Kidney epithelial cell (primary cell): ENCODE measurements around the gene FRMD7. TPM values are rescaled to one million over a fixed set of nuclear protein-coding genes. Genes with fewer than 3 reads are reported as not detected.

Experiments used
- DNase-seq: peaks from one replicate; pipeline ENCODE4 v3.0.0-alpha.2; 2010; ENCODE audit warnings: low read depth
- H3K27me3 ChIP-seq: 2 replicates; pipeline ENCODE4 v1.6.0; 2011; ENCODE audit warnings: low read length; ENCODE audit not compliant: control insufficient read depth, insufficient read depth
- H3K36me3 ChIP-seq: 2 replicates; pipeline ENCODE4 v1.5.1; 2011; ENCODE audit warnings: low read length; ENCODE audit not compliant: control insufficient read depth, insufficient read depth
- H3K4me3 ChIP-seq: 2 replicates; pipeline ENCODE4 v1.5.1; 2011; ENCODE audit warnings: low read depth, mild to moderate bottlenecking, control low read depth, low read length
- total RNA-seq: library from RNA; depleted of rRNA; stranded (reverse); fragments of >200 nt; gene quantifications from 2 replicates; pipeline ENCODE4 v1.2.3, GENCODE V29; 2015
- TF ChIP-seq, protein P1 (sequence below): IDR thresholded peaks from 2 replicates; pipeline ENCODE4 v1.5.1; 2011; ENCODE audit warnings: mild to moderate bottlenecking, moderate library complexity, low read length, control low read depth, inconsistent platforms; ENCODE audit not compliant: insufficient read depth, poor library complexity, severe bottlenecking

FRMD7 gene
- total RNA-seq, 1 donor from 2014 or later, result not detected

DNA sequence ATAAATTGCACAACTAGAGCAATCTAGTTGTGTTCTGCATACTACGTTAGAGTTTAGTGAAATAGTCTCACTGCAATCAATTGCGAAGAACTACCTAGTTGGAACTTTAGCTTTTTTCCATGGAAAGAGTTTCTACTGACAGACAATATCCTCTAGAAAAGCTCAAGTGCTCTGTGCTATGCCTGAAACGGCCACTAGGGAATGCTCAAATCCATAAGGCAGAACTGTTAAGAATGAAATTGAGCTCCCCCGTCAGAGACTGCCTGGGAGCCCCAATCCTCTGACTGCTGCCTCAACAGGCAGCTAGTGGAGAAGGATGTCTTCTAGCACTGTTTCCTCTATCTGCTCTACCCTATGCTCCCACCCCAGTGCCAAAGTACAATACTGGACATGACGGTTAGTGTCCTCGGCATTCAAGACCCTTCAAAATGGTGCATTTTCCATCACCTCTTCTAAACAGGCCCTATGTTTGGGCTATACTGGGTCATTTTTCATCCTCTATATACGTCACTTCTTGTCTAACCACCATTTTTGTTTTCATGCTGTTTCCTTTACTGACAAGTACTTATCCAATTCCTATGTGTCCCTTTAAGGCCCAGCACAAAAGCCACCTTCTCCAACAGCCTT lies 35.3 kb downstream of the FRMD7 start:
- DNase-seq, result no peak
- TF ChIP-seq, protein P1, sequence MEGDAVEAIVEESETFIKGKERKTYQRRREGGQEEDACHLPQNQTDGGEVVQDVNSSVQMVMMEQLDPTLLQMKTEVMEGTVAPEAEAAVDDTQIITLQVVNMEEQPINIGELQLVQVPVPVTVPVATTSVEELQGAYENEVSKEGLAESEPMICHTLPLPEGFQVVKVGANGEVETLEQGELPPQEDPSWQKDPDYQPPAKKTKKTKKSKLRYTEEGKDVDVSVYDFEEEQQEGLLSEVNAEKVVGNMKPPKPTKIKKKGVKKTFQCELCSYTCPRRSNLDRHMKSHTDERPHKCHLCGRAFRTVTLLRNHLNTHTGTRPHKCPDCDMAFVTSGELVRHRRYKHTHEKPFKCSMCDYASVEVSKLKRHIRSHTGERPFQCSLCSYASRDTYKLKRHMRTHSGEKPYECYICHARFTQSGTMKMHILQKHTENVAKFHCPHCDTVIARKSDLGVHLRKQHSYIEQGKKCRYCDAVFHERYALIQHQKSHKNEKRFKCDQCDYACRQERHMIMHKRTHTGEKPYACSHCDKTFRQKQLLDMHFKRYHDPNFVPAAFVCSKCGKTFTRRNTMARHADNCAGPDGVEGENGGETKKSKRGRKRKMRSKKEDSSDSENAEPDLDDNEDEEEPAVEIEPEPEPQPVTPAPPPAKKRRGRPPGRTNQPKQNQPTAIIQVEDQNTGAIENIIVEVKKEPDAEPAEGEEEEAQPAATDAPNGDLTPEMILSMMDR, result peak; percentile 70
- no peaks in the 10 kb centered on the region for H3K27me3 ChIP-seq

DNA sequence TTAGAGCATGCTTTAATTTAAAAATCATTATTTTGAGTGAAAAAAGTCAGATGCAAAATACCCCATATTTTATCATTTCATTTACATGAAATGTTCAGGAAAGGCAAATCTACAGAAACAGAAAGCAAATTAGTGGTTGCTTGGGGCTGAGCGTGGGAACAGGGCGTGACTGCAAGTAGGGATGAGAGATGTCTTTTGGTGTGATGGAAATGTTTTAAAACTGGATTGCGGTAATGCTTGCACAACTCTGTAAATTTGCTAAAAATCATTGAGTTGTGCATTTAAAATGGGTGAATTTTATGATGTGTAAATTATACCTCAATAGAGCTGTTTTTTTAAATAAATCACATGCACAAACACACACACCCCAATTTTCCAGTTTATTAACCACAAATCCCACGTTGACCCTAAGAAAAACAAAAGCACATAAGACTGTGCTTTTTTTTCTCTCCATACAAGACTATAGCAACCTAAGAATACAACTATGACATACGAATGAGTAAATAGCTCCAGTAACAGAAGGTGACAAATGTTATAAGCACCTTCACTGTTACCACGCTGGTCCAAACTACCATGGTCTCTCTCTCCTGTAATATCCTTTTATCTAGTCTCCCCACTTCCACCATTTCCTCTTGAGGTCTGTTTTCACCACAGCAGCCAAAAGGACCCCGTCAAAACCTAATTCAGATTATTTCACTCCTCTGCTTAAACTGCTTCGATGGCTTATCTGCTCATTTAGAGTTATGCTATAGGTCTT lies 37.2 kb downstream of the FRMD7 start:
- H3K27me3 ChIP-seq, result no peaks in the 10 kb centered on the region
- DNase-seq, result no peak
- no peak overlapping the region for H3K4me3 ChIP-seq
- TF ChIP-seq, protein P1, result no peak
- H3K36me3 ChIP-seq, result no peaks in the 10 kb centered on the region

More for the DNA sequence above, 35.3 kb downstream of the FRMD7 start:
- no peak overlapping the region for H3K4me3 ChIP-seq
- no peaks in the 10 kb centered on the region for H3K36me3 ChIP-seq

DNA sequence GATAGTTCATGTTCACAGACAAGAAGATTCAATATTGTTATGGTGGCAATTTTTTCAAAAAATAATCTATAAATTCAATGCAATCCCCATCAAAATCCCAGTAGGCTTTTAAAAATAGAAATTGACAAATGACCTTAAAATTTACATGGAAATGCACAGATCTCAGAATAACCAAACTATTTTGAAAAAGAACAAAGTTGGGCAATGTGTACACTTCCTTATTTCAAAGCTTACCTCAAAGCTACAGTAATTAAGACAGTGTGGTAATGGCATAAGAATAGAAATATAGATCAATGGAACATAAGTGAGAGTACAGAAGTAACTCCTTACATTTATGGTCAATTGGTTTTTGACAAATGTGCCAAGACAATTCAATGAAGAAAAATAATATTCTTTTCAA lies 39.0 kb downstream of the FRMD7 start:
- TF ChIP-seq, protein P1, result no peak
- no peak for DNase-seq

DNA sequence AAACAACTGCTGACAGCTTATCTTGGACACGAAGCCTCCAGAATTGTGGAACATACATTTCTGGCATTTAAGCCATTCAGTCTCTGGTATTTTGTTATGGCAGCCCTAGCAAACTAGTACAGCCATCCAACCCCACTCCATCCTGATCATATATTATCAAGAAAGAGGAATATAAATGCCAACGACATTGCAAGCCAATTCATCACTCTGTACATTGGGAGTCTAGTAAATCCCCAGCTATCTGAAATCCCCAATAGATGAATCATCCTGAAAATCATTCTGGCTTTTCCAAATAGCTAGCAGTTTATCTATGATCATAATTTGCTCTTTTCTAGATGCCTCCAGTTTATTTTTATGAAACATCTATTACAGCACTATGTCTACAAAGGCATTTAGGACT lies 41.1 kb downstream of the FRMD7 start:
- Histone ChIP-seq H3K4me3 (no peak overlapping the region), H3K36me3 (no peaks in the 10 kb centered on the region), H3K27me3 (peaks cover 2% of the 10 kb centered on the region)
- TF ChIP-seq, protein P1, result no peak
- DNase-seq, result no peak

More for the DNA sequence above, 39.0 kb downstream of the FRMD7 start:
- peaks cover 2% of the 10 kb centered on the region for H3K27me3 ChIP-seq
- H3K36me3 ChIP-seq, result no peaks in the 10 kb centered on the region
- H3K4me3 ChIP-seq, result no peak overlapping the region

DNA sequence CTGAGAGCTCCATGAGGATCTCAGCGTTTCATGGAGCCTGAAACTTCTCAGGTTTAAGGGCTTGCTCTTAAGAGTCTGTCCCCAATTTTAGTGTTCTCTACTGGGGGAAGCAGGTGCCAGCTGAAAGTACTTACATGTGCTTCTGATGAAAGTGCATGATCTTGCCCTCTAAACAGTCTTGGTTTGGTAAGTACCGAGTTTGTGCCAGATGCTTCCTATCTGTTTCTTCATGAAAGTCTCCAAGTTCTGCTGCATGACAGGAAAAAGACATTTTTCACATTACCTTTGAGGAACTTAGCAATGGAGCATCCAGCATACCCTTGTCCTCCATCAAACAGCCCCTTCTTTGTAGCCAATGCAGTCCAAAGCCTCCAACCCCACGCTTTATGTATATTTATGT lies 42.0 kb downstream of the FRMD7 start:
- Histone ChIP-seq H3K36me3 (no peaks in the 10 kb centered on the region), H3K27me3 (peaks cover 2% of the 10 kb centered on the region)
- DNase-seq, result no peak

More for the DNA sequence above, 42.0 kb downstream of the FRMD7 start:
- TF ChIP-seq, protein P1, result no peak
- H3K4me3 ChIP-seq, result no peak overlapping the region
